ENCODE measurements around the gene ASCC1.
"Not testable (repeated sequence)": the region's sequence is repeated elsewhere in the genome, so short reads cannot be mapped to it uniquely, and the experiment has no call there.

The ASCC1 gene

GRCh38 chr10:72208526-72208925 lies 7.5 kb downstream of the ASCC1 start:
- WGBS (ENCODE audit: extremely low coverage, insufficient coverage, low lambda C conversion rate): no CpG with 5 or more reads among the region's 2 CpGs
- DNase-seq; H3K4me1 ChIP-seq (ENCODE audit: control insufficient read depth, low read depth, low read length); H3K27me3 ChIP-seq (ENCODE audit: insufficient read depth, low read length, poor library complexity); H3K27ac ChIP-seq (ENCODE audit: low read depth, low read length); H2BK5ac ChIP-seq (ENCODE audit: low read length); H3K4me3 ChIP-seq (ENCODE audit: low read length); H3K79me2 ChIP-seq (ENCODE audit: control insufficient read depth, insufficient read depth, low read length); H3K23ac ChIP-seq (ENCODE audit: low read length); H3K36me3 ChIP-seq (ENCODE audit: control insufficient read depth, insufficient read depth, low read length); H3K18ac ChIP-seq (ENCODE audit: low read length); H3K4me2 ChIP-seq (ENCODE audit: low read length); H3K79me1 ChIP-seq (ENCODE audit: low read length); H3K56ac ChIP-seq (ENCODE audit: low read length); H2BK15ac ChIP-seq (replicated peaks; ENCODE audit: low read depth); H3K9ac ChIP-seq (ENCODE audit: low read length); H2BK120ac ChIP-seq (ENCODE audit: low read depth, low read length); H2AK5ac ChIP-seq (ENCODE audit: low read length); H4K8ac ChIP-seq (ENCODE audit: low read depth, low read length); H3K4ac ChIP-seq (ENCODE audit: low read depth, low read length); H4K5ac ChIP-seq (ENCODE audit: low read length): not testable (repeated sequence)

GRCh38 chr10:72206511-72207229 lies 9.4 kb downstream of the ASCC1 start:
- no peak for DNase-seq
- no peaks in the 10 kb centered on the region for H3K4me1 ChIP-seq (ENCODE audit: control insufficient read depth, low read depth, low read length)
- no peak overlapping the region for H2BK15ac ChIP-seq (replicated peaks; ENCODE audit: low read depth)
- H4K8ac ChIP-seq (ENCODE audit: low read depth, low read length): no peak overlapping the region
- no peak overlapping the region for H4K5ac ChIP-seq (ENCODE audit: low read length)
- no peak overlapping the region for H3K9ac ChIP-seq (ENCODE audit: low read length)
- WGBS (ENCODE audit: extremely low coverage, insufficient coverage, low lambda C conversion rate): no CpG with 5 or more reads among the region's 7 CpGs
- no peak overlapping the region for H3K23ac ChIP-seq (ENCODE audit: low read length)
- no peak overlapping the region for H2AK5ac ChIP-seq (ENCODE audit: low read length)
- no peak overlapping the region for H3K27ac ChIP-seq (ENCODE audit: low read depth, low read length)
- no peak overlapping the region for H3K4me2 ChIP-seq (ENCODE audit: low read length)
- H2BK5ac ChIP-seq (ENCODE audit: low read length): no peak overlapping the region
- no peaks in the 10 kb centered on the region for H3K27me3 ChIP-seq (ENCODE audit: insufficient read depth, low read length, poor library complexity)
- no peak overlapping the region for H3K4ac ChIP-seq (ENCODE audit: low read depth, low read length)
- no peaks in the 10 kb centered on the region for H3K79me2 ChIP-seq (ENCODE audit: control insufficient read depth, insufficient read depth, low read length)
- no peak overlapping the region for H3K56ac ChIP-seq (ENCODE audit: low read length)
- H3K4me3 ChIP-seq (ENCODE audit: low read length): no peak overlapping the region
- no peaks in the 10 kb centered on the region for H3K79me1 ChIP-seq (ENCODE audit: low read length)
- no peak overlapping the region for H3K18ac ChIP-seq (ENCODE audit: low read length)
- H3K36me3 ChIP-seq (ENCODE audit: control insufficient read depth, insufficient read depth, low read length): no peaks in the 10 kb centered on the region
- no peak overlapping the region for H2BK120ac ChIP-seq (ENCODE audit: low read depth, low read length)

GRCh38 chr10:72204724-72205123 lies 11.4 kb downstream of the ASCC1 start:
- Histone ChIP-seq H3K18ac (ENCODE audit: low read length) (no peak overlapping the region), H3K4me3 (ENCODE audit: low read length) (no peak overlapping the region), H3K4me2 (ENCODE audit: low read length) (no peak overlapping the region), H3K4ac (ENCODE audit: low read depth, low read length) (no peak overlapping the region), H2BK5ac (ENCODE audit: low read length) (no peak overlapping the region), H3K27ac (ENCODE audit: low read depth, low read length) (no peak overlapping the region), H4K8ac (ENCODE audit: low read depth, low read length) (no peak overlapping the region), H3K23ac (ENCODE audit: low read length) (no peak overlapping the region), H3K79me2 (ENCODE audit: control insufficient read depth, insufficient read depth, low read length) (no peaks in the 10 kb centered on the region), H3K27me3 (ENCODE audit: insufficient read depth, low read length, poor library complexity) (no peaks in the 10 kb centered on the region), H2BK15ac (replicated peaks; ENCODE audit: low read depth) (no peak overlapping the region), H3K9ac (ENCODE audit: low read length) (no peak overlapping the region), H3K4me1 (ENCODE audit: control insufficient read depth, low read depth, low read length) (no peaks in the 10 kb centered on the region), H3K56ac (ENCODE audit: low read length) (no peak overlapping the region), H2AK5ac (ENCODE audit: low read length) (no peak overlapping the region), H3K79me1 (ENCODE audit: low read length) (no peaks in the 10 kb centered on the region), H4K5ac (ENCODE audit: low read length) (no peak overlapping the region), H2BK120ac (ENCODE audit: low read depth, low read length) (no peak overlapping the region), H3K36me3 (ENCODE audit: control insufficient read depth, insufficient read depth, low read length) (no peaks in the 10 kb centered on the region)
- no CpG with 5 or more reads among the region's 1 CpG for WGBS (ENCODE audit: extremely low coverage, insufficient coverage, low lambda C conversion rate)
- DNase-seq: no peak

- H3K27me3 ChIP-seq (ENCODE audit: insufficient read depth, low read length, poor library complexity): no peaks in the 10 kb centered on the region
- no peak overlapping the region for H3K4me2 ChIP-seq (ENCODE audit: low read length)
- H3K36me3 ChIP-seq (ENCODE audit: control insufficient read depth, insufficient read depth, low read length): no peaks in the 10 kb centered on the region
- H3K18ac ChIP-seq (ENCODE audit: low read length): no peak overlapping the region
- no peak overlapping the region for H3K4me3 ChIP-seq (ENCODE audit: low read length)
- H2BK5ac ChIP-seq (ENCODE audit: low read length): no peak overlapping the region
- WGBS (ENCODE audit: extremely low coverage, insufficient coverage, low lambda C conversion rate): no CpG with 5 or more reads among the region's 9 CpGs
- H2AK5ac ChIP-seq (ENCODE audit: low read length): no peak overlapping the region
- no peak overlapping the region for H4K8ac ChIP-seq (ENCODE audit: low read depth, low read length)
- H2BK15ac ChIP-seq (replicated peaks; ENCODE audit: low read depth): no peak overlapping the region
- no peak for DNase-seq
- H3K79me2 ChIP-seq (ENCODE audit: control insufficient read depth, insufficient read depth, low read length): no peaks in the 10 kb centered on the region
- no peak overlapping the region for H3K56ac ChIP-seq (ENCODE audit: low read length)
- H3K9ac ChIP-seq (ENCODE audit: low read length): no peak overlapping the region
- H4K5ac ChIP-seq (ENCODE audit: low read length): no peak overlapping the region
- H3K4ac ChIP-seq (ENCODE audit: low read depth, low read length): no peak overlapping the region
- no peak overlapping the region for H3K27ac ChIP-seq (ENCODE audit: low read depth, low read length)
- H3K79me1 ChIP-seq (ENCODE audit: low read length): no peaks in the 10 kb centered on the region
- H2BK120ac ChIP-seq (ENCODE audit: low read depth, low read length): no peak overlapping the region
- no peaks in the 10 kb centered on the region for H3K4me1 ChIP-seq (ENCODE audit: control insufficient read depth, low read depth, low read length)
- H3K23ac ChIP-seq (ENCODE audit: low read length): no peak overlapping the region
Observed at GRCh38 chr10:72204296-72204695, 11.8 kb downstream of the ASCC1 start.

- H3K36me3 ChIP-seq (ENCODE audit: control insufficient read depth, insufficient read depth, low read length): no peaks in the 10 kb centered on the region
Observed at GRCh38 chr10:72201293-72201692, 14.8 kb downstream of the ASCC1 start.

GRCh38 chr10:72200883-72201282 lies 15.2 kb downstream of the ASCC1 start:
- Histone ChIP-seq H3K4me3 (ENCODE audit: low read length) (no peak overlapping the region), H3K18ac (ENCODE audit: low read length) (no peak overlapping the region), H3K79me1 (ENCODE audit: low read length) (no peaks in the 10 kb centered on the region), H2BK5ac (ENCODE audit: low read length) (no peak overlapping the region), H3K4ac (ENCODE audit: low read depth, low read length) (no peak overlapping the region), H2BK15ac (replicated peaks; ENCODE audit: low read depth) (no peak overlapping the region), H3K4me1 (ENCODE audit: control insufficient read depth, low read depth, low read length) (no peaks in the 10 kb centered on the region), H4K8ac (ENCODE audit: low read depth, low read length) (no peak overlapping the region), H3K27me3 (ENCODE audit: insufficient read depth, low read length, poor library complexity) (no peaks in the 10 kb centered on the region), H2AK5ac (ENCODE audit: low read length) (no peak overlapping the region), H3K9ac (ENCODE audit: low read length) (no peak overlapping the region), H3K4me2 (ENCODE audit: low read length) (no peak overlapping the region), H3K56ac (ENCODE audit: low read length) (no peak overlapping the region), H2BK120ac (ENCODE audit: low read depth, low read length) (no peak overlapping the region), H3K79me2 (ENCODE audit: control insufficient read depth, insufficient read depth, low read length) (no peaks in the 10 kb centered on the region), H3K23ac (ENCODE audit: low read length) (no peak overlapping the region), H4K5ac (ENCODE audit: low read length) (no peak overlapping the region), H3K27ac (ENCODE audit: low read depth, low read length) (no peak overlapping the region), H3K36me3 (ENCODE audit: control insufficient read depth, insufficient read depth, low read length) (no peaks in the 10 kb centered on the region)
- no peak for DNase-seq
- WGBS (ENCODE audit: extremely low coverage, insufficient coverage, low lambda C conversion rate): no CpG with 5 or more reads among the region's 3 CpGs

More at GRCh38 chr10:72201293-72201692, 14.8 kb downstream of the ASCC1 start:
- Histone ChIP-seq H3K56ac (ENCODE audit: low read length) (no peak overlapping the region), H2BK5ac (ENCODE audit: low read length) (no peak overlapping the region), H3K4me3 (ENCODE audit: low read length) (no peak overlapping the region), H3K79me1 (ENCODE audit: low read length) (no peaks in the 10 kb centered on the region), H3K4ac (ENCODE audit: low read depth, low read length) (no peak overlapping the region), H3K4me1 (ENCODE audit: control insufficient read depth, low read depth, low read length) (no peaks in the 10 kb centered on the region), H2BK15ac (replicated peaks; ENCODE audit: low read depth) (no peak overlapping the region), H2BK120ac (ENCODE audit: low read depth, low read length) (no peak overlapping the region), H3K27ac (ENCODE audit: low read depth, low read length) (no peak overlapping the region), H4K5ac (ENCODE audit: low read length) (no peak overlapping the region), H3K79me2 (ENCODE audit: control insufficient read depth, insufficient read depth, low read length) (no peaks in the 10 kb centered on the region), H4K8ac (ENCODE audit: low read depth, low read length) (no peak overlapping the region), H2AK5ac (ENCODE audit: low read length) (no peak overlapping the region), H3K9ac (ENCODE audit: low read length) (no peak overlapping the region), H3K27me3 (ENCODE audit: insufficient read depth, low read length, poor library complexity) (no peaks in the 10 kb centered on the region), H3K23ac (ENCODE audit: low read length) (no peak overlapping the region), H3K4me2 (ENCODE audit: low read length) (no peak overlapping the region), H3K18ac (ENCODE audit: low read length) (no peak overlapping the region)
- no CpG with 5 or more reads among the region's 5 CpGs for WGBS (ENCODE audit: extremely low coverage, insufficient coverage, low lambda C conversion rate)
- DNase-seq: no peak
